Hepatic stellate cell (primary cell): ENCODE results near the gene ADGRD2.

Experiments used
- DNase-seq: peaks from one replicate; pipeline ENCODE4 v3.0.0; 2011; ENCODE audit warnings: low spot score

Gene ADGRD2

GRCh38 chr9:124511891-124512805, 61.9 kb downstream of the ADGRD2 start:
- no peak for DNase-seq

- DNase-seq: no peak
Measured at GRCh38 chr9:124512806-124513204, 62.6 kb downstream of the ADGRD2 start.

GRCh38 chr9:124513376-124513994, 63.2 kb downstream of the ADGRD2 start:
- DNase-seq: no peak

GRCh38 chr9:124514125-124514524, 63.9 kb downstream of the ADGRD2 start:
- DNase-seq: no peak

- DNase-seq: no peak
Measured at GRCh38 chr9:124514874-124515273, 64.6 kb downstream of the ADGRD2 start.

- no peak for DNase-seq
Measured at GRCh38 chr9:124517600-124517999, 67.3 kb downstream of the ADGRD2 start.

- no peak for DNase-seq
Measured at GRCh38 chr9:124518116-124518515, 67.9 kb downstream of the ADGRD2 start.

GRCh38 chr9:124520206-124520596, 70.0 kb downstream of the ADGRD2 start:
- DNase-seq: no peak

GRCh38 chr9:124521142-124521541, 70.9 kb downstream of the ADGRD2 start:
- DNase-seq: no peak

GRCh38 chr9:124522121-124523098, 72.2 kb downstream of the ADGRD2 start:
- DNase-seq: no peak

- no peak for DNase-seq
Measured at GRCh38 chr9:124526174-124526573, 75.9 kb downstream of the ADGRD2 start.

- no peak for DNase-seq
Measured at GRCh38 chr9:124527781-124528180, 77.5 kb downstream of the ADGRD2 start.
